Smooth muscle cell of the coronary artery (primary cell): ENCODE results near the gene TMPRSS2. TPM values are rescaled to one million over a fixed set of nuclear protein-coding genes. Genes with fewer than 3 reads are reported as not detected.

Experiments
- total RNA-seq: library from RNA; depleted of rRNA; stranded (reverse); fragments of >200 nt; gene quantifications from 2 replicates; pipeline ENCODE4 v1.2.3, GENCODE V29; 2014; ENCODE audit warnings: low replicate concordance

TMPRSS2 gene
- total RNA-seq: not detected in 2 replicates

DNA sequence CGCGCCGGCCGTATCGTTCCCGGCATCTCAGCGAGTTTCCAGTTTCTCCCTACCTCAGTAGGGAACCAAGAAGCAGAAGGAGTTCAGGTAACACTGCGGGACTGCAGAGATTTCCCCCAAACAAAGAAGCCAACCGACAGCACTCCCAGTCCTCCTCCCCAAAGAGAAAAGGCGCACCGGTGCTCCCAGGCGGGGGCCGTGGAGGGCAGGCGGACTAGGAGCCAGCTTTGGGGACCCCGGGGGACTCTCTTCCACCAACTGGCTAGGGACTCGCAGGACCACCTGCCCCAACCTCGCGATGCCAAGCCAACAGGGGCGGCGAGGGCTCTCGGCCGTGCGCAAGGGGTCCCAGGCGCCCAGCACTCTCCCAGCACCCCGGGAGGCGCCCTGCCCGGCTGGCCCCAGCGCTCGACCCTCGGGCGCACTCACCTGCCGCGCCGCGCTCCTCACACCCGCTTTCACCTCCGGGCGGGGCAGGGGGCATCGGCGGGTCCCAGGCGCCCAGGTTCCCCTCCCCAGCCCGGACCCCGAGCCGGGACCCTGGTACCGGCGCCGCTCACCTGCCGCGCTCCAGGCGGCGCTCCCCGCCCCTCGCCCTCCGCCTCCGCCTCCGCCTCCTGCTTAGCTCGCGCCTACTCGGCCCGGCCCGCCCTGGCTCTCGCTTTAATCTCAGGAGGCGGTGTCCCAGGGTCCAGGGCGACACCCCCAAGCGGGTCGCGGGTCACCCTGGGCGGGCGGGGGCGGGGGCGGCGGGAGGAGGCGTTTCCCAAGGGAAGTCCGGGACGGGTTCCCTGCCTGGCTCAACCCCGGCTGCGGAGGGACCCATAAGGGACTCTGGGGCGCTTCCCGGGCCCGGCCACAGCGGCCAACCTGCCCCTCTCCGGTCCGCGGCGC lies at the start of gene TMPRSS2:
Gene TMPRSS2, minus strand, starts transcription at position 638 of the 894 bp plus-strand sequence. CDS start 10,025 bp downstream, outside the sequence.

DNA sequence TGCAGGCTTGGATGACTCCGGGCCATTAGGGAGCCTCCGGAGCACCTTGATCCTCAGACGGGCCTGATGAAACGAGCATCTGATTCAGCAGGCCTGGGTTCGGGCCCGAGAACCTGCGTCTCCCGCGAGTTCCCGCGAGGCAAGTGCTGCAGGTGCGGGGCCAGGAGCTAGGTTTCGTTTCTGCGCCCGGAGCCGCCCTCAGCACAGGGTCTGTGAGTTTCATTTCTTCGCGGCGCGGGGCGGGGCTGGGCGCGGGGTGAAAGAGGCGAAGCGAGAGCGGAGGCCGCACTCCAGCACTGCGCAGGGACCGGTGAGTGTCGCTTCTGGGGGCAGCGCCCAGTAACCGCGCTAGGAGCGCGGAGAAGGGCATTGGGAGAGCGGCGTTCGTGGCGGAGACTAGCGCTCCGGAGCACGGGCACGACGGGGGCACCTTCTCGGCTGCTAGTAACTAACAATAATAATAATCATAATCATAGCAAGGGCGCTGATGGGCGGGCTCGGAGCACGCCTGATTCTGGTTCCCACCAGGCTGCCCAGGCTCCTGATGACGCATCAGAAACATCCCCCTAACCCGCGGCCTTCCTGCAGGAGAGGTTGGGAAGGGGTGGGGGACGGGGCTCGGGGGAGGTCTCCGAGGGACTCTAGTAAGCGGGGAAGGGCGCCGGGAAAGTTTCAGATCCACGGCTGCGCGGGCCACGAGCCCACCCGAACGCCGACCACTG lies 81.8 kb downstream of the TMPRSS2 start, which contains the start of gene MX1:
Gene MX1, plus strand, starts transcription at position 286 of the 722 bp plus-strand sequence. CDS start 5,832 bp downstream, outside the sequence.

Other genes starting within 250 kb of the TMPRSS2 start
- not detected in 2 replicates for gene FAM3B, start 191.4 kb downstream of the TMPRSS2 start, total RNA-seq
- gene MX2, start 146.1 kb downstream of the TMPRSS2 start, total RNA-seq: 0.60 and 2.5 TPM in 2 replicates
- gene MX1, start 81.9 kb downstream of the TMPRSS2 start, total RNA-seq: 4.8 and 6.3 TPM in 2 replicates